ENCODE data around the gene TRRAP.

TRRAP gene

GRCh38 chr7:99032928-99033327 lies 154.6 kb downstream of the TRRAP start:
- no peak overlapping the region for H3K9ac ChIP-seq
- no peaks in the 10 kb centered on the region for H3K27me3 ChIP-seq (ENCODE audit: control insufficient read depth, insufficient read depth, low read length)
- no peak overlapping the region for H2AFZ ChIP-seq
- no peaks in the 10 kb centered on the region for H3K9me3 ChIP-seq (ENCODE audit: control insufficient read depth, low read length)
- no peak overlapping the region for H3K27ac ChIP-seq
- no peak for TF ChIP-seq CTCF (IDR thresholded peaks at IDR 0.05)
- no peak overlapping the region for H3K4me3 ChIP-seq (ENCODE audit: low read depth, low read length)
- no peaks in the 10 kb centered on the region for H3K36me3 ChIP-seq (ENCODE audit: control insufficient read depth, insufficient read depth, low read length)
- no peaks in the 10 kb centered on the region for H3K4me1 ChIP-seq
- H3K4me2 ChIP-seq (ENCODE audit: low read length), result no peak overlapping the region
- H3K79me2 ChIP-seq, result no peaks in the 10 kb centered on the region

- H3K36me3 ChIP-seq (ENCODE audit: control insufficient read depth, insufficient read depth, low read length), result no peaks in the 10 kb centered on the region
- no peak overlapping the region for H3K4me3 ChIP-seq (ENCODE audit: low read depth, low read length)
Measured at GRCh38 chr7:99033765-99034164, 155.4 kb downstream of the TRRAP start.

GRCh38 chr7:99034932-99035722 lies 156.8 kb downstream of the TRRAP start:
- no peak overlapping the region for H3K4me2 ChIP-seq (ENCODE audit: low read length)
- H3K27me3 ChIP-seq (ENCODE audit: control insufficient read depth, insufficient read depth, low read length), result no peaks in the 10 kb centered on the region
- H3K79me2 ChIP-seq, result no peaks in the 10 kb centered on the region
- no peak overlapping the region for H2AFZ ChIP-seq
- TF ChIP-seq CTCF (IDR thresholded peaks at IDR 0.05), result no peak
- H3K27ac ChIP-seq, result no peak overlapping the region
- no peaks in the 10 kb centered on the region for H3K4me1 ChIP-seq
- H3K9me3 ChIP-seq (ENCODE audit: control insufficient read depth, low read length), result no peaks in the 10 kb centered on the region
- H3K9ac ChIP-seq, result no peak overlapping the region
- H3K36me3 ChIP-seq (ENCODE audit: control insufficient read depth, insufficient read depth, low read length), result no peaks in the 10 kb centered on the region
- no peak overlapping the region for H3K4me3 ChIP-seq (ENCODE audit: low read depth, low read length)

More at GRCh38 chr7:99033765-99034164, 155.4 kb downstream of the TRRAP start:
- Histone ChIP-seq H3K79me2 (no peaks in the 10 kb centered on the region), H3K4me2 (ENCODE audit: low read length) (no peak overlapping the region), H3K4me1 (no peaks in the 10 kb centered on the region), H2AFZ (no peak overlapping the region), H3K27me3 (ENCODE audit: control insufficient read depth, insufficient read depth, low read length) (no peaks in the 10 kb centered on the region), H3K9ac (no peak overlapping the region), H3K9me3 (ENCODE audit: control insufficient read depth, low read length) (no peaks in the 10 kb centered on the region), H3K27ac (no peak overlapping the region)
- no peak for TF ChIP-seq CTCF (IDR thresholded peaks at IDR 0.05)

- Histone ChIP-seq H3K4me3 (ENCODE audit: low read depth, low read length) (no peak overlapping the region), H3K9me3 (ENCODE audit: control insufficient read depth, low read length) (no peaks in the 10 kb centered on the region), H3K27me3 (ENCODE audit: control insufficient read depth, insufficient read depth, low read length) (no peaks in the 10 kb centered on the region), H2AFZ (no peak overlapping the region), H3K4me2 (ENCODE audit: low read length) (no peak overlapping the region), H3K4me1 (no peaks in the 10 kb centered on the region), H3K9ac (no peak overlapping the region), H3K27ac (no peak overlapping the region), H3K79me2 (no peaks in the 10 kb centered on the region), H3K36me3 (ENCODE audit: control insufficient read depth, insufficient read depth, low read length) (no peaks in the 10 kb centered on the region)
- no peak for TF ChIP-seq CTCF (IDR thresholded peaks at IDR 0.05)
Measured at GRCh38 chr7:99035723-99036545, 157.6 kb downstream of the TRRAP start.

Data from parathyroid adenoma (tissue), 2 donors.